WERI-Rb-1 (cell line): ENCODE measurements around the gene SUN3.

Experiments
- DNase-seq: peaks from one replicate; pipeline ENCODE4 v3.0.0-alpha.2; 2020
- H3K27ac ChIP-seq: fragments of 250-450 bp; sonication (Bioruptor Pico); 2 replicates; pipeline ENCODE4 v1.5.1; 2020; ENCODE audit warnings: mild to moderate bottlenecking, moderate library complexity
- H3K27me3 ChIP-seq: fragments of 250-450 bp; sonication (Bioruptor Pico); 2 replicates; pipeline ENCODE4 v1.5.1; 2021; ENCODE audit warnings: mild to moderate bottlenecking, low read depth, moderate library complexity; ENCODE audit not compliant: insufficient read depth, severe bottlenecking
- H3K36me3 ChIP-seq: fragments of 250-450 bp; sonication (Bioruptor Pico); 2 replicates; pipeline ENCODE4 v1.5.1; 2020; ENCODE audit warnings: mild to moderate bottlenecking, moderate library complexity
- H3K4me3 ChIP-seq: 2 replicates; pipeline ENCODE4 v1.5.1; 2011; ENCODE audit warnings: low read depth, mild to moderate bottlenecking, control low read depth, low read length
- H3K9me3 ChIP-seq: fragments of 250-450 bp; sonication (Bioruptor Pico); 2 replicates; pipeline ENCODE4 v1.5.1; 2021; ENCODE audit warnings: mild to moderate bottlenecking, moderate library complexity; ENCODE audit not compliant: severe bottlenecking
- CTCF ChIP-seq: IDR thresholded peaks from 2 replicates; pipeline ENCODE4 v1.5.1; 2011; ENCODE audit warnings: low read depth, mild to moderate bottlenecking, control low read depth, inconsistent platforms, low read length

Gene SUN3

GRCh38 chr7:47951374-47951773, 77.5 kb downstream of the SUN3 start:
- Histone ChIP-seq H3K27ac (no peak overlapping the region), H3K36me3 (peaks cover 14% of the 10 kb centered on the region), H3K4me3 (no peak overlapping the region), H3K27me3 (no peaks in the 10 kb centered on the region), H3K9me3 (no peaks in the 10 kb centered on the region)
- no peak for TF ChIP-seq CTCF
- no peak for DNase-seq

GRCh38 chr7:47950714-47951113, 78.2 kb downstream of the SUN3 start:
- no peak overlapping the region for H3K4me3 ChIP-seq
- no peaks in the 10 kb centered on the region for H3K9me3 ChIP-seq
- H3K36me3 ChIP-seq = peaks cover 14% of the 10 kb centered on the region
- no peak for DNase-seq
- no peak for TF ChIP-seq CTCF
- H3K27me3 ChIP-seq = no peaks in the 10 kb centered on the region
- H3K27ac ChIP-seq = no peak overlapping the region

GRCh38 chr7:47949703-47950102, 79.2 kb downstream of the SUN3 start:
- TF ChIP-seq CTCF = no peak
- H3K27ac ChIP-seq = no peak overlapping the region
- H3K36me3 ChIP-seq = peaks cover 4% of the 10 kb centered on the region
- no peaks in the 10 kb centered on the region for H3K9me3 ChIP-seq
- no peak for DNase-seq
- H3K4me3 ChIP-seq = no peak overlapping the region
- H3K27me3 ChIP-seq = no peaks in the 10 kb centered on the region

GRCh38 chr7:47948141-47948790, 80.6 kb downstream of the SUN3 start, which contains the start of gene PKD1L1:
PKD1L1 (minus strand) TSS chr7:47948466; CDS start chr7:47948440, 26 bp downstream.
- no peak for DNase-seq
- Histone ChIP-seq H3K9me3 (no peaks in the 10 kb centered on the region), H3K4me3 (no peak within 1 kb of the TSS), H3K36me3 (no peaks in the 10 kb centered on the region), H3K27me3 (no peaks in the 10 kb centered on the region), H3K27ac (no peak within 1 kb of the TSS)
- TF ChIP-seq CTCF = no peak

- H3K27ac ChIP-seq = no peak overlapping the region
- TF ChIP-seq CTCF = no peak
- H3K27me3 ChIP-seq = no peaks in the 10 kb centered on the region
- H3K36me3 ChIP-seq = no peaks in the 10 kb centered on the region
- H3K9me3 ChIP-seq = no peaks in the 10 kb centered on the region
- DNase-seq = no peak
- H3K4me3 ChIP-seq = no peak overlapping the region
These were observed 81.6 kb downstream of the SUN3 start for GRCh38 chr7:47947355-47947749.

GRCh38 chr7:47946581-47947354, 82.1 kb downstream of the SUN3 start:
- DNase-seq = no peak
- no peaks in the 10 kb centered on the region for H3K9me3 ChIP-seq
- H3K27me3 ChIP-seq = no peaks in the 10 kb centered on the region
- H3K36me3 ChIP-seq = no peaks in the 10 kb centered on the region
- no peak for TF ChIP-seq CTCF
- H3K27ac ChIP-seq = no peak overlapping the region
- no peak overlapping the region for H3K4me3 ChIP-seq
